T follicular helper cell (primary cell): ENCODE data around the gene GINS2.

ENCODE experiments used
- DNase-seq: peaks from one replicate; pipeline ENCODE4 v3.0.0-alpha.2; 2020; ENCODE audit warnings: low read depth

Gene GINS2

DNA sequence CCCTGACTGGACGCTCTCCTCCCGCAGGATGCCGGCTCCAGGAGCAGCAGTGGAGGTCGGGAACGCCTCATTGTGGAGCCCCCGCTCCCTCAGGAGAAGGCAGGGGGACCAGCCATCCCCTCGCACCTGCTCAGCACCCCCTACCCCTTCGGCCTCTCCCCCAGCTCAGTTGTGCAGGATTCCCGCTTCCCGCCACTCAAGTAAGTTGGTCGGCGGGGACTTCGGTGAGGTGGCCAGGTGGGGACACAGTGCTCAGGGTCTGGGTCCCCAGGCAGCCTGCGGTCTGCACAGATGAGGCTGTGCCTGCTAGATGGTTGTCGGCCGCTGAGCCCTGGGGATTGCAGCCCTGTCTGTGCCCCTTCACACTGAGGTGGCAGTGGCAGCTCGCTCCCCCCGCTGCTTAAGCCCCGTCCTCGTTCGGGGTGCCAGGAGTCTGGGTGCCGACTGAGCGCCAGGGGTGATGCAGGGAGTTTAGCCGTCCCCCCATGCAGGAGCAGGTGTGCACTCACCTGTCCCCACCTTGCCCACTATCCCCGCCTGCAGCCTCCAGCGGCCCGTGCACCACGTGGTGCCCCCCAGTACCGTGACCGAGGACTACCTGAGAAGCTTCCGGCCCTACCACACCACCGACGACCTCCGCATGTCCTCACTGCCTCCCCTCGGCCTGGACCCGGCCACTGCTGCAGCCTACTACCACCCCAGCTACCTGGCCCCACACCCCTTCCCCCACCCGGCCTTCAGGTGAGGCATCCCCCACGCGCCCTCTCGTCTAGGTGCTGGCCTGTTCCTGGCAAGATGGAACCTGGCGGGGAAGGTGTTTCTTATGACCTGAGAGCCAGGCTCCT is 34.3 kb downstream of the GINS2 start:
- DNase-seq = no peak

DNA sequence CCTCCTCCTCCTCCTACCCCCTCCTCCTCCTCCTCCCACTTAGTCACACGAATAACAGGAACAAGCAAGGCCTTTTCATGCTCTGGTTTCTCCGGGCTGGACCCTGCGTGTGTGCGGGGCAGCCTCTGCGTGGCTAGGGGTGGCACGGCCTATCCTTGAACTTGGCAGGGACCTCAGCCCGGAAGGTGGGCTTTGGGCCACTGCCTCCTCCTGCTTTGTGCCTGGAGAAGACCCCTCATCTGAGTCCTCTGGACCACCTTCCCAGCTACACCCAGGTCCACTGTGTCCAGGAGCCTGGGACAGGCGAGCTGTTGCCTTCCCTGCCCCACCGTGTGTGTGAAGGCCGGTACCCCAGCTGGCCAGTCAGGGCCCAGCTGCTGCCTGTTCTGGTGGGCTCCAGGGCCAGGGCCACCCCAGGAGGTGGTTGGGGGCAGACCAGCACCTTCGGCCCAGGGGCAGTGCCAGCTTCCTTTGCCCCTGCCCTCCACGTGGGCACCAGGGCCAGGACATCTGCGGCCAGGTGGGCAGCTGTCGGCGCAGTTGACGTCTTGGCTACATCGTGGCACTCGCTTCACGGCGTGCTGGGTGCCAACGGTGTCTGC is 35.4 kb downstream of the GINS2 start:
- DNase-seq = no peak

DNA sequence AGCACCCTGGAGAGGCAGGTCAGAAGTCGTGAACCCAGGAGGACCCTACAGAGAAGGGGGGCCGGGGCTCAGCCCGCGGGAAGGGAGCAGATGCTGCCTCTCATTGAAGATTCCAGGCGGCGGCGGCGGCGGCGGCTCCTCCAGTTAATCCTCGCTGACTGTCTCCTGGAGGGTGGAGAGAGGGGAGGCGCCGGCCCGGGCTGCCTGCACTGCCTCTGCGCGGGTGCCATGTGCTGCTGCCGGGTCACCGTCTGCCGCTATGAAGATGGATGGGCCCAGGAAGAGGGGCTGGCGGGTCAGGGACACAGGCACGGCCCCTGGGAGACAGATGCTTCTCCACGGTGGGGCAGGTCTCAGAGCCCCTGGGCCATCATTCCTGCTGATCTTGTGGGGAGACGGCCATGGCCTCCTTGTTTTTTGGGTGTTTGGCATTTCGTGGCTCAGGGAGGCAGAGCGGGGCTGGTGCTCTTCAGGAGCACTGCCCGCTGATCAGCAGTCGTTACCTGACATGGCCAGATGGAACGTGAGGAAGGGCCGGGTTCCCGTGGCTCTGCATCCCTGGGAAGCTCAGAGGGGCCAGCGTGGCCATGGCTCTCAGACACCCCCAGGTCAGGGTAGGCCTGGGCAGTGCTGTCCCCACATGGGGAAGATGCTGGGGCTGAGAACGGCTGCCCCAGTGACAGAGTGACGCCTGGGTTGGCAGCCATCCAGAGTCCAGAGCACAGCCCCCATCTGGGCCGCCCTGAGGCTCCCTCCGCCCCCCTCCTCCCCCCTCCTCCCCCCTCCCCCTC is 36.1 kb downstream of the GINS2 start:
- DNase-seq = no peak

DNA sequence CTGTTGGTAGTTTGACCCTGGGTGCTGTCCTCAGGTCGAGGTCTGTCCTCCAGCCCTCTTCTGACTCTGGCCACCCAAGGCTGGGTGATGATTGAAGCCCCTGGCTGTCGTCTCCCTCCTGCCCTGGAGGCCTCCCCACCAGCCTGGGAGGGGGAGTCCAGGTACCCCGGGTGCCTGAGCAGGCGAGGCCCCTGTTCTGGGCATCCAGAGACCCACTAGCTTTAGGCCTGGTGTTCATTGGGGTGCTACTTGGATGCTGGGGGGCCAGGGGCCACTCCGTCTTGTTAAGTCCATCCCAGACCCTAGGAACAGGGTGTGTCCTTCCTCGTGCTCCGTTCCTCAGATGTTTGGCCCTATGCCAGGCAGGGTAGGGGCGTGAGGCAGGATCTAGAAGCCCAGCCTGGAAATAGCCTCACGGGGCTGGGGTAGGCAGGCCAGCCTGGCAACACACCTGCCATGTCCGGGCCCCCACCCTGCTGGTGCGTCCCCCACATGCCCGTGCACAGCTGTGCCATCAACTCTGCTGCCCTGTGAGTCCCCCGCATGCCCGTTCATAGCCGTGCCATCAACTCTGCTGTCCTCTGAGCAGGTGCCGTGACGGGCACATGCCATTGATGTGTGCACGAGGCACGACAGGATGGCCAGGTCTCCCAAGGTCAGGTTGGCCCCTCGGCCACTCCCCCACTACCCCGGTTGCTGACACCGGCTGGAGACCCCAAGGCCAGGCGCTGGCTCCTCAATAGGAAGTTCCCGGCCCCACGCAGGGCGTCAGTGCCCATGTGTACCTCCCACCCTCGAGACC is 36.9 kb downstream of the GINS2 start:
- DNase-seq = no peak

DNA sequence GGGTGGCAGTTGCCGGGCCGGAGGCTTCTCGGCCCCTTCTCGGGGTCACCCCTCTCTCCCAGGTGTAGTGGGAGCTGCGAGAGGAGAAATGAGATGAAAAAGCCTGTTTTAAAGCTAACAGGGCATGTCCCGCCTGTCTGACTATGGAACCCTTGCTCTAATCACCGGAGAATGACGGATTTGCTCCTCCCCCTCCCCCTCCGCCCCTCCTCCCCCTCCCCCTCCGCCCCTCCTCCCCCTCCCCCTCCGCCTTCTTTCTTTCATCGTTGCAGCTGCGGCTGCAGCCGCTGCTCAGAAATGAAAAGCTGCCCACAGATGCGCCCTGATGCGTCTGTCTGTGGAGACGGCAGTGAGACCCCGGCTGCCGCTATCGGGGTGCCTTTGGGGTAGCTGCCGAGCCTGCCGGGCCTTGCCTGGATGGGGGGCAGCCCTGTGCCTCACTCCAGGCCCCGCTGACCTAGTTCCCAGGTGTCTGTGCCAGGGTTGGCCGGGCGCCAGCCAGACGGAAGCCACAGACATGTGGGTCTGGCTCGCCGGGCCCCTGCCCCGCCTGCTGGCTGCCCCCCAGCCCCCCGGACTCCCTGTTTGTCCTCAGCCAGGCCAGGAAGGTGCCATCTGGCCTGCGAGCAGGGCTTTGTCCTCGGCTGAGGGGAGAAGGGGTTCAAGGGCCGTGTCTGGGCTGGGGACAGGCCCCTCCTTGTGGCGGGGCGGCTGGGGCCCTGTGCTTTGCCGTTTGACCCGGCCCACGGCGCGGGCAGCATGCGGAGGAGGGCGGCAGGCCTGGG is 37.7 kb downstream of the GINS2 start:
- no peak for DNase-seq

DNA sequence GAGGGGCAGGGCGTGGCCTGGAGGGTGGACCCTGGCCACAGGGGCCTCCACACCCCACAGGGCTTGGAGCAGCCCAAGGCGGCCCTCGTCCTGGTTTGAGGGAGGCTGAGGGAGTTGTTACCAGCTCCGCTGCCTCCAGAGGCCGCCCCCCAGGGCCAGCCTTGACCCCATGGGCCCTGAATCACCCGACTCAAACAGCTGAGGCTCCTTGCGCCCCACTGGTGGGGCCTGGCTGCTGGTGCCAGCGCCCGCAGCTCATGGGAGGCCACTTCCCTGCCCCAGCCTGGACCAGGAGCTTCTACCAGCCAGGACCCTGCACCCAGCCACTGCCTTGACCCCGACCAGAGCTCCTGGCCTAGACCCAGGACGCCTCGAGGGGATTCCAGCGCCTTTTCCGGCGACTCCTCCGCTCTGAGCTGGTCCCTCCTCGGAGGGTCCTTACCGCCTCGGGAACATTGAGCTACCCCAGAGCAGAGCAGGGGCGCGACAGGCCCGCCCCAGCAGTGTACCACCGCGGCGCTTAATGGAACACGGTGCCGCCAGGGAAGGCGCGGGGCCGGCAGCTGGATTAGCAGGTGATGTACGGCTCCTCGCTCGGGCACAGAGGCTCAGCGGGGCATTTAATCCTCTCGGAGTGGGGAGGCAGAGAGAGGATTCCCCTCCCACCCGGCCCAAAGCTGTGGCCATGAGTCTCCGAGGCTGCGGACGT is 38.5 kb downstream of the GINS2 start:
- no peak for DNase-seq

DNA sequence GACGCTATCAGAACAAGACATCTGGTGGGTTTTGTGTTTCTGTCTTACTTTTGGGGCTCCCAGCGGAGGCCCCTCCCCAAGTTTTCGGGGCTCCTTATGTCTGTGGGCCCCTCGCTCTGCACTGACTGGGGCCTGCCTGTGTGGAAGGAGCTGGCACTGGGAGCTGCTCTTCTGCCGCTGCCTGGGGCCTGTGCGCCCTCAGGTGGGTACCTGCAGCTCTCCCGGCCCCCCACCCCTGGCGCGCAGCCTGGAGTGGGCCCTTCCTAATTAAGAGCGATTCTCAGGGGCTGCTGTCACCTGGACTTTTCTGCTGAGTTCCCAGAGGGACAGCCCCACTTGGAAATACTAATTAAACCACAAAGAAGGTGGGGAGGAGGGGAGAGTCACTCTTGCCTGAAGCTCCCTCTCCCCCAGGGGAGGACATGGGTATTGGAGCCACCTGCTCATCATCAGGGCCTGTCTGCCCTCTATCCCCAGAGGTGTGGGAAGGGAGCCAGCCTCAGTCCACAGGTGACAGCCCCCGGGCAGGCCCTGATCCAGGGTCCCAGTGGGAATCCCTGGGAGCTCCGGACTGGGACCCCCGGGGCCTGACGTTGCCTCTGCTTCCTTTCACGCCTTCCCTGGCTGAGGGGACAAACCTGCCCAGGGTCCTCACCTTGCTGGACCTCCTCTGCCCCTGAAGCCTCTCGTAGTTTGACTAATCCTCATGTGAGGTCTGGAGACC is 39.2 kb downstream of the GINS2 start:
- DNase-seq = no peak

DNA sequence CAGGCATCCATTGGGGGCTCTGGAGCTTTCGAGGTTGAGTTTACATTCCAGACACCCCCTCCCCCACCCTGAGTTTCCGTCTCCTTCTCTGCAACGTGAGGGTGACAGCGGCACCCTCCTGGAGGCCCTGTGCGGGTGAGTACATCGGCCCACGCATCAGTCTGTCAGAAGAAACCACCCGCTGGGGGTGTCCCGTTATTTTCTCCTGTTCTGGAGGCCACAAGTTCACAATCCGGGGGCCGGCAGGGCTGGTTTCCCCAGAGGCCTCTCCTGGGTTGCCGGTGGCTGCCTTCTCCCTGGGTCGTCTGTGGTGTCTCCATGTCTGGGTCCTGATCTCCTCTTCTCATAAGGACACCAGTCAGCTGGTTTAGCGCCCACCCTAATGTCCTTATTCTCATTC is 39.9 kb downstream of the GINS2 start:
- DNase-seq = no peak

DNA sequence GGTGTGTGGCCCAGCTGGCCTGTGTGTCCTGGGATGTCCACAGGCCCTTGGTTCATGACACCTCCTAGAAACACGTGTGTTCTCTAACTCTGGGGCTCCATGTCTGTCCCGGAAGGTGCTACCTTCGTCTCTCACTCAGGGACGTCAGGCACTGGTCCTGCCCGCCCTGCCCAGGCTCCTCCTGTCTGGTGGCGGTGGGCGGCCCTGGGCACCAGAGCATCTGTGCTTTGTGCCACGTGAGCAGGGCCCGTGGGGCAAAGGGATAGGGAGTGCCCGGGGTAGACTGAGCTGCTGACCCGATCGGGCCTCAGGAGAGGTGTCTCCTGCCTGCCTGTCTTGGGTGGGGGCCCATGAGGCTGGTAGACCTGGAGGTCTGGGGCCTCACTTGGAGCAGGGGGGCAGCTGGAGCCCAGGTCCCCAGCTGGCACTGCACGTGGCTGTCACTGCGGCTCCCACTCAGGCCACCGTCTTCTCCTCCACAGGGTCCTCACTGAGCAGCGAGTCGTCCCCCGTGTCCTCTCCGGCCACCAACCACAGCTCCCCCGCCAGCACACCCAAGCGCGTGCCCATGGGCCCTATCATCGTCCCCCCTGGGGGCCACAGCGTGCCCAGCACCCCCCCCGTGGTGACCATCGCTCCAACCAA is 40.6 kb downstream of the GINS2 start:
- no peak for DNase-seq

DNA sequence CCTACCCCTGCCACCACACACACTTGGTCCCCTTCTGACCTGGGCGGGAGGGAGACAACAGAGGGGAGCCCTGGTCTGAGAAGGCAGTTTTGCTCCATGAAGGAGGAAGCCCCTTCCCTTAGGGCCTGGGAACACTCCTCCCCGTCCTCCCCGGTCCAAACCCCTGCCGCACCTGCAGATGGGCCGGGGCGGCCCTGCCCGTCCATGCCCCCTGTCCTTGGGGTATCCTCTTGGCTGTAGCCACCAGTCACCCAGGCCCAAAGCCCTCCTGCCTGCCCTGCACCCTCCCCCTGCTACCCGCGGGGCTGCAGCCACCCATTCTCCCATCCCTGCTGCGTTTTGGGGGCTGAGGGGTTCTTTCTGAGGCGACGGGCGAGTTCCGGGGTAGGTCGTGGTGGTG is 41.8 kb downstream of the GINS2 start:
- no peak for DNase-seq

DNA sequence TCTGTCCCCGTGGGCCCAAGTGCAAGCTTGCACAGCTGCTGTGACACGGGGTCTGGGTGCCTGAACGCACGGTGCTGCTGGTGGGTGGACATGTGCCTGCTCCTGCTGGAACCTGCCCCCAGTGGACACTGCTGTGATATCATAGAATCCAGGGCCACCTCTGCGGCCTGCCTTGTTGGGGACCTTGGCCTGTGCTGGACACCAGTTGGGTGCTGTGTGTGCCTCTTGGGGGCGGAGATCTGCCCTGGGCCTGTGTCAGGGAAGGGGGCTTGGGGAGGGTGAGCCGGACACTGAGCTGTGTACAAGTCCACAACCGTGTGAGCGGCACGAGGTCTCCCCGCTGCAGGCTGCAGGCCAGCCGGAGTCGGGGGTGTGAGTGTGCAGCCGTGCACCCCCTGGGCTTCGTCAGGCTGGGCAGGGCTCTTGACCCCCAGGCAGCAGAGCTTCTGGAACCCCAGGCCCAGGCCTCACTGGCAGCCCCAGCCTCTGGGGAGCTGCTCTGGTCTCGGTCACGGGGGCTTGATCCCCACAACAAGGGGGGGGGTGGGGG is 42.3 kb downstream of the GINS2 start:
- DNase-seq = no peak

DNA sequence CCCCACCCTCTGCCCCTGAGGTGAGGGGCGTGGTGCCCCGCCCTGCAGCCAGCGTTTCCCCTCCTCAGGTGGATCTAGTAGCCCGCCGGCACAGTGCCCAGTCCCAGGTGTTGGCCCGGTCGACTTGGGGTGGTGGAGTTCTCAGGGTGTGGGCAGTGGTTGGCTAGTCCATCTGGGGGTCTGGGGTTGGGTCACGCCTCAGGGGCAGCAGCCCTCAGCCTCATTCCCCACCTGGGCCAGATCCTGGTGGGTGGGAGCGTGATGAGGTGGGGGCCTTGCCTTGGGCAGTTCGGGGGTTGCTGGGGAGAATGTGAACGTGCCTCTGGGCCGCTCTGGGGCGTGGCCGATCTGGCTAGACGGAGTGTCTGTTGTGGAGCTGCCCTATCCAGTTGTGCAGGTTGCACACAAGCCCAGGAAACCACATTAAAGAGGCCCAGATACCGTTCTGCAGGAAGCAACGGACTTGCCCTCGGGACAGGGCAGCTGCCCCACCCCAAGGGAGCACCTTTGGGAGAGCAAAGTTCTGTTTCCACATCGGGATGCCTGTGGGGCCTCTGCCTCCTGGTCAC is 43.6 kb downstream of the GINS2 start:
- DNase-seq = no peak

DNA sequence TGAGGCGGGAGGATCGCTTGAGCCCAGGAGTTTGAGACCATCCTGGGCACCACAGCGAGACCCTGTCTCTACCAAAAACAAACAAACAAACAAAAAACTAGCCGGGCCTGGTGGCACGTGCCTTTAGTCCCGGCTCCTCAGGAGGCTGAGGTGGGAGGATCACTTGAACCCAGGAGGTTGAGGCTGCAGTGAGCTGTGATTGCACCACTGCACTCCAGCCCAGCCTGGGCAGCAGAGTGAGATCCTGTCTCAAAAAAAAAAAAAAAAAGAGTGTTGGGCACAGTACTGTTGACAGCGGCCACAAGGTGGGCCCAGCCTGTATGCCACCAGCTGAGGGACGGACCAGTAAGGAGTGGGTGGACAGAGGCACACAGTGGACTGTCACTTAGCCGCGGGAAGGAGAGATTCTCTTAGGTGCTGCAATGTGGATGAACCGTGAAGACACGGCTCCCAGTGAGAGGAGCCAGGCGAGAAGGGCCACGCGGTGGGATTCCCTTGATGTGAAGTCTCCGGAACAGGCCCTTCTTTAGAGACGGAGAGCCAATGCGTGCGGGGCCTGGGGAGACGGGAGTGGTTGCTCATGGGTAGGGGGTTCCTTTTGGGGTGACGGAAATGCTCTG is 44.6 kb downstream of the GINS2 start:
- DNase-seq = no peak

DNA sequence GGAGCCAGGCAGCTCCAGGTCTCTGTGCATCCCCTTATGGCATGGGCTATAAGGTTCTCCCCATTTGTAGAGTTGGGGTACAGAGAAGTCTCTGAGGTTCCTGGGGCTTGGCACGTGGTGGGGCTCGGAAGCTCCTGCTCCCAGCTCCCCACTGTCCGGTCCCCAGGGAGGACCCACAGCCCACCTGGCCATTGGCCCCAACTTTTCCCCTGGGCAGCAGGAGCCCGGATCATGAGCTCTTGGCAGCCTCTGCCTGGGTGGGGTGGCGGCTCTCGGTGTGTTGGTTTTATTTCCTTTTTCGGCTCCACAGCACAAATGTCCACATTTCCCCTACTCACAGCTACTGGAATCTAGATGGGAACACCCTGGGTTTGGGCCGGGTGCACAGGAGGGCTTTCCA is 45.1 kb downstream of the GINS2 start:
- DNase-seq = no peak

DNA sequence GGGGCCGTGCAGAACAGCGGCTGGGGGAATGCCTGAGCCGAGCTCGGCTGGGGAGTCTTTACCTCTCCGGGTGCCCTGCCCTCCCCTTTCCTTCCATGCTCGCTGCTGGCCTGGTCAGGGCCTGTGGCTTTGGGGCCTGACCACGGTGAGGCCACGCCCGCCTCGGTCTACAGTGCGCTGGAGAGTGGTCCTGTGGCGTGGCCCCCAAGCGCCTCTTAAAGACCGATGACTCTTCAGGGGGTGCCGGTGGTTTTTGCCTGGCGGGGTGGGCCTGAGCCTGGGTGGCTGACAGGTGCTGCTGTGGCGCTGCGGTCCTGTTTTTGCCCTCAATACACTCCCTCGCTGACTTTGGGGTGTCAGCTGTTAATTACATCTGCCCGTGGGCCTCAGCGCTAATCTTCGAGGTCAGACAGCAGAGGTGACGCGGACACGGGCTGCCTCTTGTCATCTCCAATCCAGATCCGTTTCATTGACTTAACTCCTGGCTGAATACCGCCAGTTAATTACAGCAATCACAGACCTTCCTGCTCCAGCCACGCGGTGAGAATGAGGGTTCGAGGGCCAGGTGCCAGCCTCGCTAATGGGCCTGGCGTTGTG is 45.9 kb downstream of the GINS2 start:
- DNase-seq = no peak

DNA sequence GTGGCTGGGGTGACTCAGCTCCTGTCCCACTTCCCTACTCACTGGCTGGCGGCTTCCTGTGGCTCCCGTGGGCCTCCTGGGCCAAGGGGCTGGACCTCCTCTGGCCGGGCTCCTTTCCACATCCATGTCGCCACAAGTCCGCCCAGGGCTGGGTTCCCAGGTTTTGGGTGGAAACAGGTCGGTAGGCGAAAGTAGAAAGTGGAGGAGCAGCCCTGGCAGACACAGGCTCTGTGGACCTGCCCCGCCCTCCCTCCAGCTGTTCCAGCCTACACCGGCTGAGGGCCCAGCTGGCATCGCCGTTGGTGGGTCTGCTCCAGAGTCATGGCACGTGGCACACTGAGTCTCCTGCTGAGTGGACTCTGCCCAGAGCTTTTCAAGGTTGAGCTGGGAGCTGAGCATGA is 47.0 kb downstream of the GINS2 start:
- no peak for DNase-seq

DNA sequence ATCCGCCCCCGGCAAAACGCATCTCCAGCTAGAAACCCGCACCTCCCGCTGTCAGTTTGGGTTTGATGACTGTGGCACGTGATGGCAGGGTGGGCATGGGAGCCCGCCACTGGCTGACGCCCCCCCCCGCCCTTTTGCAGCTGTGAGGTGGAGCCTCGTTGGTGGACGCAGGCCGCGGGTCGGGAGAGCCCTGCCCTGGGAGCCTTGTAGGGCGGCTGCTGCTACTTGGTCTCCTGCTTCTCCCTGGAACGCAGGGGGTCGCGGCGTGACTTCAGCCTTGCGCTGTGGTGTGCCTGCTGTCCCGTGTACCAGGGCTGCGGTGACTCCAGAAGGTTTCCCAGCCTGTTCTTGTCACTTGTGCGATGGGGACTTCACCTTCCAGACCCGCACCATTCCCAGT is 47.4 kb downstream of the GINS2 start:
- DNase-seq = no peak

DNA sequence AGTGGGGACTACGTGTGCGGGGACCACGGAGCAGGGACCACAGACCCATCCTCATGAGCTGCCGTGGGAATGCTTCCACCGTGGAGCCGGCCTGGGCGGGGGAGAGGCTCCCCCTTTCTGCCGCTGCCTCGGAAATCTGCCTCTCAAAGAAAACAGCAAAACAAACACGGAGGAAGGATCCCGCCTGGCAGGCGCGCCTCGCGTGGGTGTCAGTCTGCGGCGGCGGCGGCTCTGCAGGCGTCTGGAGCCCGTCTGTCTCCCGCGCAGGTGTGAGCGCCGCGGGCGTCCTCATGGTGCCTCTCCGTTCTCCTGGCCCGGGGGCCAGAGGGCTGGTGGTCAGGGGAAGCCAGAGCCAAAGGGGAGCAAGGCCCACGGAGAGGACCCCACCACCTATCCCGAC is 48.2 kb downstream of the GINS2 start:
- no peak for DNase-seq
